GM10266 (cell line): ENCODE results near the gene APOLD1.
"Not testable (repeated sequence)": the region's sequence is repeated elsewhere in the genome, so short reads cannot be mapped to it uniquely, and the experiment has no call there.

ENCODE experiments used
- DNase-seq: peaks from one replicate; pipeline ENCODE4 v3.0.0; 2012; ENCODE audit errors: extremely low spot score
- TF ChIP-seq, protein P1 (sequence below): IDR thresholded peaks from 2 replicates; pipeline ENCODE4 v1.5.1; 2012; ENCODE audit warnings: mild to moderate bottlenecking, low read depth; ENCODE audit not compliant: control insufficient read depth, insufficient read depth; ENCODE audit errors: missing control alignments

Gene APOLD1

GRCh38 chr12:12784911-12785814 lies at the start of gene APOLD1:
Gene APOLD1 (plus strand): TSS chr12:12785659. CDS start chr12:12785692, 33 bp downstream.
- no peak for DNase-seq
- TF ChIP-seq, protein P1, sequence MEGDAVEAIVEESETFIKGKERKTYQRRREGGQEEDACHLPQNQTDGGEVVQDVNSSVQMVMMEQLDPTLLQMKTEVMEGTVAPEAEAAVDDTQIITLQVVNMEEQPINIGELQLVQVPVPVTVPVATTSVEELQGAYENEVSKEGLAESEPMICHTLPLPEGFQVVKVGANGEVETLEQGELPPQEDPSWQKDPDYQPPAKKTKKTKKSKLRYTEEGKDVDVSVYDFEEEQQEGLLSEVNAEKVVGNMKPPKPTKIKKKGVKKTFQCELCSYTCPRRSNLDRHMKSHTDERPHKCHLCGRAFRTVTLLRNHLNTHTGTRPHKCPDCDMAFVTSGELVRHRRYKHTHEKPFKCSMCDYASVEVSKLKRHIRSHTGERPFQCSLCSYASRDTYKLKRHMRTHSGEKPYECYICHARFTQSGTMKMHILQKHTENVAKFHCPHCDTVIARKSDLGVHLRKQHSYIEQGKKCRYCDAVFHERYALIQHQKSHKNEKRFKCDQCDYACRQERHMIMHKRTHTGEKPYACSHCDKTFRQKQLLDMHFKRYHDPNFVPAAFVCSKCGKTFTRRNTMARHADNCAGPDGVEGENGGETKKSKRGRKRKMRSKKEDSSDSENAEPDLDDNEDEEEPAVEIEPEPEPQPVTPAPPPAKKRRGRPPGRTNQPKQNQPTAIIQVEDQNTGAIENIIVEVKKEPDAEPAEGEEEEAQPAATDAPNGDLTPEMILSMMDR, result no peak

DNA sequence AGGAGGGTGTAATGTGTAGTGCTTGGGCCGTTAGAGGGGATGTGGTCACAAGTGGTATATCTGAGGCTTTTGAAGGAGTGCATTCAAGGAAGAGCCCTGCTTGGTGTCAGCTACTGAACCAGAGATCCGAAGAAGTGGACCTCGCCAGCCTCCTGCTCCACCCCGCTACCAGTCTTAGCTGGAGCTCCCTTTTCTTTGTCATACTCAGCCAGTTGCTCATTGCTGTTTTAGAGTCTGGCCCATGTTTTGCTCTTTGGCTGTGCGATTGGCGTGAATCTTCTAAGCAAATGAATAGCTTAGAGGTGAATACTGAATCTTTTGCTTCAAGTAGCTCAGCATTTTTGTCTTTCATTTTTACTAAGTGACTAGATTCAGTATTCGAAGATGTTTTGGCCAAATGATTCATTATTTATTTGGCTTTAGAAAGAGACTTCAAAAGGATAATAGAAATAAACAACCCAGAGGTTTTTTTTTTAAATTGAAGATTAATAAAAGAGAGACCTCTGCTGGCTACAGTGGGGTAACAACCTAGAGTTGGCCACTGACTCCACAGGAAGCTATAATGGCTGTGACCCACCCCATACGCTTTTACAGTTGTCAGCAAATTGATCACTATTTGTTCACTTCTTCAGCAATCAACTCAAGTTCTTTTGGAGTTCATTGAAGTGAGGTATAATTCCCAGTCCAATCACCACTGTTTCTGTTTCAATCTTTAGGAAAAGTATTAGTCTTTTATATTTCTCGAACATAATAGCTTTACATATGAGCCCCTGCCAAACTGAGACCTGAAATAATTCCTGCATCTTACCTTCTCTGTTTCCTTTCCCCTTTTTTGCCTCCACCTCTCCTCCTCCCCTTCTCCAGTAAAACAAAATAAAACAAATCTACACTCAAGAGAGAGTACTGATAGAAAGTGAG lies 48.4 kb upstream of the APOLD1 start:
- peak; percentile 60 for DNase-seq

GRCh38 chr12:12738152-12738551 lies 47.3 kb upstream of the APOLD1 start:
- not testable (repeated sequence) for DNase-seq

More for the DNA sequence above, 48.4 kb upstream of the APOLD1 start:
- TF ChIP-seq, protein P1, result peak; percentile 49

GRCh38 chr12:12741660-12742059 lies 43.8 kb upstream of the APOLD1 start:
- TF ChIP-seq, protein P1, result no peak
- DNase-seq, result no peak

DNA sequence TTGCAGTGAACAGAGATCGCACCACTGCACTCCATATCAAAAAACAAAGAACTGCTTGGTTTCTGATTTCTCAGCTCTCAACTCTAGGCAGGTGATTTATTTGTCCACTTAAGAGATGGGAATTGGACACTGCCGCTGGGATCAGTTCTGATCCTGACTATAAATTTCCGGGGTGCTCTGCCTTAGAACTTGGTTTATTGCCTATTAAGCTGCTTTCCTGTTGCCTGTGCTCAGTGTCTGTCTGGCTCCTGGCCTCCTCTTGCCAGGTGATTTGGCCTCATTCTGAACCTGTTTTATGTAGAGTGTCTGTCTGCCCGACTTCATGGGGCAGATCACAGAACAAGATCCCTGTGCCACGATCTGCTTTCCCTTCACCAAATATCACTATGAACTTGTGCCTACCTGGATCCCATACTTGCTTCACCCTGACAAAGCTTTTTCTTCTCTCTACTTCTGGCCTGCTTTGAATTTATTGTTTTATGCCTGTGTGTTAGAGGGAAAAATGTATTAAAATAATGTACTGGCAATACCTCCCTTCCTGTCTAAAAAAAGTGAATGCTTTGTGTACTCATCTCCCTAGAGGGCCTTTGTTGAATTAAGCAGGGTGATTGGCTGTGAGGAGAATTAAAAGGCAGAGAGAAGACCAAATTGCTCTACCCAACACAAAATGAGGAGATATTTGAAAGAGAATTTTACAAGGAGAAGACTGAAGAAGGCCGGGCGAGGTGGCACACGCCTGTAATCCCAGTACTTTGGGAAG lies 40.7 kb upstream of the APOLD1 start:
- TF ChIP-seq, protein P1, result no peak
- DNase-seq, result no peak

DNA sequence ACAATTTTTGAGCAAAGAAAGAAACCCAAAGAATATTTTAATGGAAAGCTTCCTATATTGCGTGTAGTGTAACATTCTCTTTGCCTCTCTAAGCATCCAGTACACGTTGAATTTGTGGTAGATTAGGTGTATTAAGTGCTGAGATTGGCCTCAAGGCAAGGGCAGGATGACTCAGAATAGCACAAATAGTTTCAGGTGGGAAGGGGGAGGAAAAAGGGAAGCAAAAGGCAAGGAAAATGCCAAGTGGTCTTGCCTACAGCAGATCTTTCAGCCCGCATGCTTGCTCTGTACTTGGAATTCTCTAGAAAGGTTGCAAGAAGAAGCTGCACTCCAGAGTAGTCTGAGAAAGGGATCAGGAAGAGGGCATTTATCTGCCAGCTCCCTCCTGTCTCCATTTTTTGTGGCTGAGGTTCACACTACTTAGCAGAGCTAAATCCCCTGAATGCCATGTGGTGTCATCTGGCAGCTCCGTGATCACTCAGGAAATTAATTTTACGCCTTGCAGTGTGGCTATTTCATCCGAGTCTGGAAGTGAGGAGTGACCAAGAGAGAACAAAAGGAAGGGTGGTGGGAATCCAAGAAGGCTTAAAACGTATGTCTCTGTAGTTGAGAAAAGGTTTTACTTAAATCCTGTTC lies 39.8 kb upstream of the APOLD1 start:
- TF ChIP-seq, protein P1, result no peak
- no peak for DNase-seq
